IMR-90 (cell line): ENCODE measurements around the gene BTRC. TPM values are rescaled to one million over a fixed set of nuclear protein-coding genes. Genes with fewer than 3 reads are reported as not detected.

Source experiments
- ATAC-seq: fragments of 200-7000 bp; cut with Tn5 transposase; 2 replicates; pipeline ENCODE4 v1.9.1; 2020; ENCODE audit warnings: low read depth, mild to moderate bottlenecking, moderate library complexity
- BruUV-seq: library from RNA; stranded (reverse); fragments of 400-500 nt; replicated peaks from 2 replicates; lab custom pipeline; 2021; lab: Mats Ljungman, UMichigan
- CTCF ChIA-PET: fragments of 300-600 bp; formaldehyde crosslinking; extraction: SDS; loops from one replicate; lab custom pipeline; 2021; ENCODE audit warnings: antibody characterized with exemption; lab: Yijun Ruan, JAX
- POLR2A ChIA-PET: fragments of 300-600 bp; sonication (Branson Sonifier 250); formaldehyde crosslinking; loops from one replicate; lab custom pipeline; 2022; ENCODE audit warnings: antibody characterized with exemption; ENCODE audit not compliant: unreplicated experiment; lab: Charles Lee
- DNase-seq: peaks from one replicate; pipeline ENCODE4 v3.0.0; 2013
- H2AFZ ChIP-seq: replicated peaks from 2 replicates; pipeline ENCODE3; 2013; ENCODE audit warnings: low read length, mild to moderate bottlenecking; ENCODE audit not compliant: poor library complexity
- H2AK5ac ChIP-seq: 2 replicates; pipeline ENCODE4 v1.6.1; 2013; ENCODE audit warnings: low read depth, low read length, inconsistent platforms
- H2AK9ac ChIP-seq: replicated peaks from 2 replicates; pipeline ENCODE3; 2013; ENCODE audit warnings: mild to moderate bottlenecking, low read depth, low read length, moderate library complexity; ENCODE audit not compliant: poor library complexity
- H2BK120ac ChIP-seq: 2 replicates; pipeline ENCODE4 v1.6.1; 2013; ENCODE audit warnings: low read depth, low read length, inconsistent platforms
- H2BK15ac ChIP-seq: 3 replicates; pipeline ENCODE4 v1.6.1; 2013; ENCODE audit warnings: low read depth, low read length, inconsistent platforms
- H2BK20ac ChIP-seq: 2 replicates; pipeline ENCODE4 v1.6.1; 2013; ENCODE audit warnings: low read depth, mild to moderate bottlenecking, inconsistent platforms, low read length, moderate library complexity
- H2BK5ac ChIP-seq: 2 replicates; pipeline ENCODE4 v1.6.1; 2013; ENCODE audit warnings: mild to moderate bottlenecking, low read depth, low read length, inconsistent platforms; ENCODE audit not compliant: poor library complexity, severe bottlenecking
- H3K14ac ChIP-seq: replicated peaks from 2 replicates; pipeline ENCODE4 v1.6.1; 2013; ENCODE audit warnings: low read depth, low read length, inconsistent platforms
- H3K18ac ChIP-seq: 2 replicates; pipeline ENCODE4 v1.6.1; 2013; ENCODE audit warnings: low read depth, low read length, control low read depth
- H3K23ac ChIP-seq: 2 replicates; pipeline ENCODE4 v1.6.1; 2013; ENCODE audit warnings: low read depth, low read length, inconsistent platforms
- H3K27ac ChIP-seq: 2 replicates; pipeline ENCODE4 v1.5.1; 2013; ENCODE audit warnings: mild to moderate bottlenecking, control low read depth, low read length; ENCODE audit not compliant: insufficient read depth
- H3K27me3 ChIP-seq: 2 replicates; pipeline ENCODE4 v1.6.1; 2013; ENCODE audit warnings: low read length; ENCODE audit not compliant: control insufficient read depth, insufficient read depth
- H3K36me3 ChIP-seq: 2 replicates; pipeline ENCODE4 v1.6.1; 2013; ENCODE audit warnings: low read length, mixed read lengths; ENCODE audit not compliant: control insufficient read depth, insufficient read depth
- H3K4ac ChIP-seq: 2 replicates; pipeline ENCODE4 v1.6.1; 2013; ENCODE audit warnings: low read depth, low read length, inconsistent platforms
- H3K4me1 ChIP-seq: 2 replicates; pipeline ENCODE4 v1.6.1; 2013; ENCODE audit warnings: low read length, mixed read lengths; ENCODE audit not compliant: control insufficient read depth, insufficient read depth
- H3K4me2 ChIP-seq: 2 replicates; pipeline ENCODE4 v1.6.1; 2013; ENCODE audit warnings: low read depth, mild to moderate bottlenecking, control low read depth, low read length, moderate library complexity
- H3K4me3 ChIP-seq: 2 replicates; pipeline ENCODE4 v1.5.1; 2013; ENCODE audit warnings: low read depth, mild to moderate bottlenecking, control low read depth, low read length, moderate library complexity; ENCODE audit not compliant: insufficient read depth
- H3K56ac ChIP-seq: 2 replicates; pipeline ENCODE4 v1.6.1; 2013; ENCODE audit warnings: low read length, inconsistent platforms; ENCODE audit not compliant: insufficient read depth; ENCODE audit errors: extremely low read depth
- H3K79me1 ChIP-seq, 2 experiments: 2 replicates each; pipeline ENCODE4 v1.6.1; 2013; ENCODE audit warnings: low read length in 2 of 2, inconsistent platforms in 1 of 2, low read depth in 1 of 2
- H3K9ac ChIP-seq: 2 replicates; pipeline ENCODE4 v1.6.1; 2013; ENCODE audit warnings: low read depth, low read length, control low read depth
- H3K9me1 ChIP-seq: 2 replicates; pipeline ENCODE4 v1.6.1; 2013; ENCODE audit warnings: low read length, inconsistent platforms; ENCODE audit not compliant: insufficient read depth
- H3K9me3 ChIP-seq: 2 replicates; pipeline ENCODE4 v1.6.1; 2013; ENCODE audit warnings: low read length; ENCODE audit not compliant: control insufficient read depth, insufficient read depth
- H4K20me1 ChIP-seq: 2 replicates; pipeline ENCODE4 v1.6.1; 2013; ENCODE audit warnings: low read length, inconsistent platforms; ENCODE audit not compliant: insufficient read depth
- H4K5ac ChIP-seq: 2 replicates; pipeline ENCODE4 v1.6.1; 2013; ENCODE audit warnings: mild to moderate bottlenecking, low read depth, low read length, control low read depth
- H4K8ac ChIP-seq, 2 experiments: 2 replicates each; pipeline ENCODE4 v1.6.1; 2013; ENCODE audit warnings: low read depth in 2 of 2, low read length in 2 of 2, control low read depth in 1 of 2, inconsistent platforms in 1 of 2
- H4K91ac ChIP-seq: 2 replicates; pipeline ENCODE4 v1.6.1; 2013; ENCODE audit warnings: low read depth, low read length, inconsistent platforms; ENCODE audit not compliant: insufficient read depth
- BHLHE40 ChIP-seq: fragments of 150-350 bp; IDR thresholded peaks from 2 replicates; pipeline ENCODE4 v1.6.1; 2016; ENCODE audit warnings: mild to moderate bottlenecking, low read depth, low read length
- CEBPB ChIP-seq: IDR thresholded peaks from 2 replicates; pipeline ENCODE4 v1.6.1; 2012; ENCODE audit warnings: low read depth, low read length, improper control_type of control experiment
- CHD1 ChIP-seq: IDR thresholded peaks from 2 replicates; pipeline ENCODE4 v1.6.1; 2012; ENCODE audit warnings: low read depth, low read length, improper control_type of control experiment
- CTCF ChIP-seq: conservative IDR thresholded peaks from 2 replicates; pipeline ENCODE4 v1.5.1; 2012; ENCODE audit warnings: mild to moderate bottlenecking, low read depth, low read length, improper control_type of control experiment
- ELK1 ChIP-seq: fragments of 150-350 bp; IDR thresholded peaks from 2 replicates; pipeline ENCODE4 v1.6.1; 2016; ENCODE audit warnings: low read depth, mild to moderate bottlenecking, low read length, moderate library complexity, borderline replicate concordance
- FOS ChIP-seq: fragments of 150-350 bp; IDR thresholded peaks from 2 replicates; pipeline ENCODE4 v1.6.1; 2016; ENCODE audit warnings: low read depth, low read length
- MAFK ChIP-seq: IDR thresholded peaks from 2 replicates; pipeline ENCODE4 v1.6.1; 2012; ENCODE audit warnings: low read depth, low read length, improper control_type of control experiment
- MAZ ChIP-seq: IDR thresholded peaks from 2 replicates; pipeline ENCODE4 v1.6.1; 2012; ENCODE audit warnings: low read depth, mild to moderate bottlenecking, low read length, improper control_type of control experiment, moderate library complexity, borderline replicate concordance
- MXI1 ChIP-seq: IDR thresholded peaks from 2 replicates; pipeline ENCODE4 v1.6.1; 2012; ENCODE audit warnings: low read depth, mild to moderate bottlenecking, low read length, moderate library complexity, borderline replicate concordance
- NFE2L2 ChIP-seq: fragments of 150-350 bp; IDR thresholded peaks from 2 replicates; pipeline ENCODE4 v1.6.1; 2016; ENCODE audit warnings: low read depth, mild to moderate bottlenecking, low read length
- POLR2A ChIP-seq: IDR thresholded peaks from 2 replicates; pipeline ENCODE4 v1.6.1; 2012; ENCODE audit warnings: mild to moderate bottlenecking, low read depth, low read length
- RAD21 ChIP-seq: IDR thresholded peaks from 2 replicates; pipeline ENCODE4 v1.6.1; 2012; ENCODE audit warnings: low read length, improper control_type of control experiment
- RCOR1 ChIP-seq: IDR thresholded peaks from 2 replicates; pipeline ENCODE4 v1.6.1; 2012; ENCODE audit warnings: mild to moderate bottlenecking, low read length, improper control_type of control experiment; ENCODE audit not compliant: insufficient replicate concordance
- RFX5 ChIP-seq: IDR thresholded peaks from 2 replicates; pipeline ENCODE4 v1.8.0; 2012; ENCODE audit warnings: low read depth, mild to moderate bottlenecking, low read length, moderate library complexity
- SMC3 ChIP-seq: fragments of 150-350 bp; IDR thresholded peaks from 2 replicates; pipeline ENCODE4 v1.6.1; 2016; ENCODE audit warnings: low read depth, mild to moderate bottlenecking, antibody characterized with exemption, low read length, moderate library complexity
- USF2 ChIP-seq: fragments of 150-350 bp; IDR thresholded peaks from 2 replicates; pipeline ENCODE4 v1.6.1; 2017; ENCODE audit warnings: mild to moderate bottlenecking, antibody characterized with exemption, low read length, low read depth
- WGBS, 2 experiments: methylation state at CpG; one replicate each; pipeline versions ENCODE4 v1.1.5 to v1.1.7; 2013; ENCODE audit warnings: missing lambda C conversion rate in 2 of 2; ENCODE audit not compliant: insufficient read length in 1 of 2; ENCODE audit errors: extremely low coverage in 2 of 2; 5-methylcytosine and 5-hydroxymethylcytosine counted together
- dilution Hi-C: fragments of 300-500 bp; cut with HindIII; formaldehyde crosslinking; loops from one replicate; pipeline ENCODE4 v1.14.3; 2018; ENCODE audit warnings: low sequenced_read_pairs; ENCODE audit not compliant: unreplicated experiment
- in situ Hi-C: fragments of 300-500 bp; cut with MboI; formaldehyde crosslinking; loops from 3 replicates; pipeline ENCODE4 v1.14.3; 2019; ENCODE audit warnings: low sequenced_read_pairs, inconsistent platforms, mixed read lengths
- intact Hi-C: fragments of 100-400 bp; cut with micrococcal nuclease; formaldehyde crosslinking; loops from 2 replicates; pipeline ENCODE4 v1.10.0; 2022
- polyA plus RNA-seq, 3 experiments: library from polyadenylated mRNA; depleted of rRNA; stranded (reverse); fragments of >200 nt; gene quantifications; 2 replicates each; pipeline ENCODE4 v1.2.3, GENCODE V29; 2012; ENCODE audit warnings: low replicate concordance in 1 of 3
- total RNA-seq: library from RNA; depleted of rRNA; stranded (reverse); fragments of >200 nt; gene quantifications from 2 replicates; pipeline ENCODE4 v1.2.3, GENCODE V29; 2012

Gene BTRC
- total and polyA plus RNA-seq, 2 of the 4 experiments (the other 2 are of a cell fraction): 7.7 to 8.4 TPM

- no TSS peak for BruUV-seq
- ATAC-seq: no peak
- peaks cover 21 to 45% of the 10 kb centered on the region in 2 experiments for H3K79me1 ChIP-seq
Measured at GRCh38 chr10:101585841-101586240, 231.9 kb downstream of the BTRC start.

More at GRCh38 chr10:101585841-101586240, 231.9 kb downstream of the BTRC start:
- 100% methylated on average over 3 of the region's 9 CpGs; no CpG with 5 or more reads in 1 of the 2 experiments for WGBS, 2 experiments
- no peak overlapping the region for H2BK120ac ChIP-seq
- DNase-seq: no peak
- H3K9ac ChIP-seq: no peak overlapping the region
- dilution Hi-C loops: no loop called here
- POLR2A ChIA-PET: no interaction called here
- no peak overlapping the region for H3K4me2 ChIP-seq
- H2AFZ ChIP-seq: no peak overlapping the region
- CTCF ChIA-PET: no interaction called here
- H3K4ac ChIP-seq: no peak overlapping the region
- H4K91ac ChIP-seq: no peak overlapping the region
- H3K27me3 ChIP-seq: no peaks in the 10 kb centered on the region
- no peak overlapping the region for H4K8ac ChIP-seq
- peaks cover 11% of the 10 kb centered on the region for H3K9me1 ChIP-seq
- peaks cover 28% of the 10 kb centered on the region; the same call in 1 of the 2 replicates for H3K36me3 ChIP-seq
- no peak overlapping the region for H3K23ac ChIP-seq
- intact Hi-C loops: no loop called here
- H4K5ac ChIP-seq: no peak overlapping the region
- H3K56ac ChIP-seq: no peak overlapping the region
- no peaks in the 10 kb centered on the region for H4K20me1 ChIP-seq
- H3K14ac ChIP-seq: no peak overlapping the region
- in situ Hi-C loops: no loop called here
- no peaks in the 10 kb centered on the region for H3K9me3 ChIP-seq
- H2BK5ac ChIP-seq: no peak overlapping the region
- no peak overlapping the region for H2AK5ac ChIP-seq
- H3K27ac ChIP-seq: no peak overlapping the region
- no peak overlapping the region for H2AK9ac ChIP-seq
- no peak overlapping the region for H3K4me3 ChIP-seq
- TF ChIP-seq MAZ (no peak), MXI1 (no peak), CEBPB (no peak), FOS (no peak), BHLHE40 (no peak), MAFK (no peak), NFE2L2 (no peak), POLR2A (no peak), SMC3 (no peak), CHD1 (no peak), USF2 (no peak), CTCF (no peak), ELK1 (no peak), RCOR1 (no peak), RAD21 (no peak), RFX5 (no peak)
- H3K4me1 ChIP-seq: peaks cover 6% of the 10 kb centered on the region
- H3K18ac ChIP-seq: no peak overlapping the region
- H2BK20ac ChIP-seq: no peak overlapping the region
- H2BK15ac ChIP-seq: no peak overlapping the region
